ENCODE data around the gene HSD3B1. TPM values are rescaled to one million over a fixed set of nuclear protein-coding genes. Genes with fewer than 3 reads are reported as not detected.

Gene HSD3B1
- total RNA-seq, 1 experiment from 2014 or later, result not detected

DNA sequence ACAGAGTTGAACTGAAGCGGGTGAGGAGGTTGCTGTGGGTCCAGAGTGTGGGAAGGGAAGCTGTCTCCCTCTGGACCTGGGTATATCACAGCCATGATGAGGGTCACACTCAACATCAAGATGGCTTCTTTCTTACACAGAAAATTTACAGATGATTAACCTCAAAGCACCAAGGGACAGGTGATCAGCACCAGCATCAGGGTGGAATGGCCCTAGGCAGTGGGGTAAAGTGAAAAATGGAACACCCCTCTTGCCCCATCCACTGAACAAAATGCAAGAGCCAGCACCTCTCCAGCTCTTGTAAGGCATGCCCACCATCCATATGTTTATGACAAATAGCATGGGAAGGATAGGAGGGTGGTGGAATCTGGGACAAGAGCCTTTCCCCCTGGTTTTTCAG, 40.3 kb downstream of the HSD3B1 start:
- TF ChIP-seq CTCF (IDR thresholded peaks at IDR 0.05; ENCODE audit: unreplicated experiment), result no peak
- CTCF ChIA-PET, result no interaction called here
- no TSS peak for BruUV-seq (replicated peaks)
- H3K9me3 Mint-ChIP-seq (ENCODE audit: low read depth, unreplicated experiment), result no peaks in the 10 kb centered on the region
- no peak for DNase-seq
- H3K27me3 Mint-ChIP-seq (ENCODE audit: unreplicated experiment), result peaks cover 26% of the 10 kb centered on the region
- peaks cover 6% of the 10 kb centered on the region for H3K4me1 Mint-ChIP-seq (ENCODE audit: low read depth, unreplicated experiment)
- H3K36me3 Mint-ChIP-seq (ENCODE audit: insufficient read depth, unreplicated experiment), result no peaks in the 10 kb centered on the region
- intact Hi-C loops (cut with micrococcal nuclease; ENCODE audit: unreplicated experiment), result loop anchor here (5.0 kb wide), 1 partner anchor 55 kb away; no protein-coding TSS in a partner anchor
- H3K4me3 Mint-ChIP-seq (ENCODE audit: low read depth, unreplicated experiment), result no peak overlapping the region
- no peak overlapping the region for H3K27ac Mint-ChIP-seq (ENCODE audit: unreplicated experiment)

GRCh38 chr1:119547805-119548204, 40.8 kb downstream of the HSD3B1 start:
- CTCF ChIA-PET, result no interaction called here
- Mint-ChIP-seq H3K27me3 (ENCODE audit: unreplicated experiment) (peaks cover 21% of the 10 kb centered on the region), H3K36me3 (ENCODE audit: insufficient read depth, unreplicated experiment) (no peaks in the 10 kb centered on the region), H3K4me1 (ENCODE audit: low read depth, unreplicated experiment) (peaks cover under 1% of the 10 kb centered on the region), H3K4me3 (ENCODE audit: low read depth, unreplicated experiment) (no peak overlapping the region), H3K27ac (ENCODE audit: unreplicated experiment) (no peak overlapping the region), H3K9me3 (ENCODE audit: low read depth, unreplicated experiment) (no peaks in the 10 kb centered on the region)
- BruUV-seq (replicated peaks), result no TSS peak
- TF ChIP-seq CTCF (IDR thresholded peaks at IDR 0.05; ENCODE audit: unreplicated experiment), result no peak
- intact Hi-C loops (cut with micrococcal nuclease; ENCODE audit: unreplicated experiment), result loop anchor here (5.0 kb wide), 1 partner anchor 54 kb away; no protein-coding TSS in a partner anchor
- DNase-seq, result no peak

DNA sequence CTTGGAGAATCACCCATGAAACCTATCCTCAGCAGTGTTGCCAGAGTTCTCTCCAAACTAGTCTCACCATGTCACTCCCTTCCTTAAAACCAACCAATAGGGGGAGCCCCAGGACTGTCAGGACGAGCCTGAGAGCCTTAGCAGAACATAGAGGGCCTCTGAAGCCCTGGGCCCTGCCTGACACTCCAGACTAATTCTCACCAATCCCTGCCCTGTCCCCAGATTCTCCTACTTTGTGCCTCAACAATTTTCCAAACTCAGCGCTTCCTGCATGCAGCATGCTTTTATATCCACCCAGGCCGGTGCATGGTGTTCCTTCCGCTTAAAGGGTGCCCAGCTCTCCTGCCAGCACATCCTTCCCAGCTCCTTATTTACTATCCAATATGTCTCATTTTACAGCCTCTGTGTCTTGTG, 42.7 kb downstream of the HSD3B1 start:
- CTCF ChIA-PET, result no interaction called here

DNA sequence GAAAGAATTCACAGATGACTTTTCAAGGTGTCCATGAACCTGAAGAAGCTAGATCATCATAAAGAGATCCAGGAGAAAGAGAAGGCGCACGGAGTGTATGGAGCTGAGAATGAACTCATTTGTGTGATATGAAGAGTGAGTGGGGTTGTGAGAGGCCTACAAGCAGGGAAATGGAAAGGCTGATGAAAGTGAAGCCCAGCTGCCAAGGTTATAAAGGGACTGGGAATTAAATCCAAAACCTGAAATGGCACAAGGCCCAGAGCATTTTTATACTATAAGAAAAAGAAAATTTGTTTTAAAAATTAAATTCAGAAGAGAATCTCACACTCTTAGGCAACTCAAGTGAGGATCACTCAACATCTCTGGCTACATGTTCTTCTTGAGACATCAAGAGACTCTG, 43.4 kb downstream of the HSD3B1 start:
- TF ChIP-seq CTCF (IDR thresholded peaks at IDR 0.05; ENCODE audit: unreplicated experiment), result no peak
- Mint-ChIP-seq H3K4me3 (ENCODE audit: low read depth, unreplicated experiment) (no peak overlapping the region), H3K36me3 (ENCODE audit: insufficient read depth, unreplicated experiment) (no peaks in the 10 kb centered on the region), H3K9me3 (ENCODE audit: low read depth, unreplicated experiment) (no peaks in the 10 kb centered on the region), H3K4me1 (ENCODE audit: low read depth, unreplicated experiment) (no peaks in the 10 kb centered on the region), H3K27me3 (ENCODE audit: unreplicated experiment) (peaks cover 18% of the 10 kb centered on the region), H3K27ac (ENCODE audit: unreplicated experiment) (no peak overlapping the region)
- CTCF ChIA-PET, result no interaction called here
- no TSS peak for BruUV-seq (replicated peaks)
- no peak for DNase-seq
- intact Hi-C loops (cut with micrococcal nuclease; ENCODE audit: unreplicated experiment), result no loop called here

More for the DNA sequence above, 42.7 kb downstream of the HSD3B1 start:
- H3K27me3 Mint-ChIP-seq (ENCODE audit: unreplicated experiment), result peaks cover 18% of the 10 kb centered on the region
- H3K4me3 Mint-ChIP-seq (ENCODE audit: low read depth, unreplicated experiment), result no peak overlapping the region
- BruUV-seq (replicated peaks), result no TSS peak
- H3K36me3 Mint-ChIP-seq (ENCODE audit: insufficient read depth, unreplicated experiment), result no peaks in the 10 kb centered on the region
- no peaks in the 10 kb centered on the region for H3K4me1 Mint-ChIP-seq (ENCODE audit: low read depth, unreplicated experiment)
- no peak overlapping the region for H3K27ac Mint-ChIP-seq (ENCODE audit: unreplicated experiment)
- TF ChIP-seq CTCF (IDR thresholded peaks at IDR 0.05; ENCODE audit: unreplicated experiment), result peak; percentile 47
- intact Hi-C loops (cut with micrococcal nuclease; ENCODE audit: unreplicated experiment), result loop anchor here (5.0 kb wide), 1 partner anchor 53 kb away; no protein-coding TSS in a partner anchor
- no peaks in the 10 kb centered on the region for H3K9me3 Mint-ChIP-seq (ENCODE audit: low read depth, unreplicated experiment)
- DNase-seq, result peak; percentile 69

Data from Calu3 (cell line).